Activated CD4-positive, alpha-beta memory T cell treated with anti-CD3 and anti-CD28 coated beads, Interleukin-2, amount 10 ng/mL, durations not matched to agents 7 days and 5 days (primary cell): ENCODE results near the gene OR51I2. TPM values are rescaled to one million over a fixed set of nuclear protein-coding genes. Genes with fewer than 3 reads are reported as not detected.

ENCODE experiments used
- CTCF ChIA-PET: fragments of 350-600 bp; sonication (Branson Sonifier 250); formaldehyde crosslinking; loops from one replicate; lab custom pipeline; 2021; ENCODE audit warnings: antibody characterized with exemption, inconsistent platforms; lab: Charles Lee
- POLR2A ChIA-PET: fragments of 350-600 bp; sonication (Branson Sonifier 250); formaldehyde crosslinking; loops from one replicate; lab custom pipeline; 2021; ENCODE audit warnings: antibody characterized with exemption; lab: Charles Lee
- DNase-seq: peaks from one replicate; pipeline ENCODE4 v3.0.0-alpha.2; 2020
- H3K27ac Mint-ChIP-seq: one replicate; pipeline ENCODE4 v1.8.0; 2021; ENCODE audit warnings: mild to moderate bottlenecking, mixed read lengths
- H3K27me3 Mint-ChIP-seq: one replicate; pipeline ENCODE4 v1.8.0; 2021; ENCODE audit warnings: mixed read lengths
- H3K36me3 Mint-ChIP-seq: one replicate; pipeline ENCODE4 v1.8.0; 2021; ENCODE audit warnings: low read depth, mixed read lengths
- H3K4me1 Mint-ChIP-seq: one replicate; pipeline ENCODE4 v1.8.0; 2021; ENCODE audit warnings: mixed read lengths
- H3K4me3 Mint-ChIP-seq: one replicate; pipeline ENCODE4 v1.8.0; 2021; ENCODE audit warnings: mild to moderate bottlenecking, mixed read lengths
- H3K9me3 Mint-ChIP-seq: one replicate; pipeline ENCODE4 v1.8.0; 2021; ENCODE audit warnings: mixed read lengths
- total RNA-seq, 2 experiments: library from RNA; stranded (reverse); gene quantifications; one replicate each; pipeline ENCODE4 v1.2.3, GENCODE V29; 2021

OR51I2 gene
- total RNA-seq, 2 experiments from 2014 or later, result not detected

GRCh38 chr11:5486421-5486820, 37.3 kb downstream of the OR51I2 start:
- peaks cover 7% of the 10 kb centered on the region for H3K27me3 Mint-ChIP-seq
- CTCF ChIA-PET, result no interaction called here
- no peaks in the 10 kb centered on the region for H3K9me3 Mint-ChIP-seq
- H3K4me3 Mint-ChIP-seq, result no peak overlapping the region
- H3K36me3 Mint-ChIP-seq, result no peaks in the 10 kb centered on the region
- POLR2A ChIA-PET, result no interaction called here
- H3K27ac Mint-ChIP-seq, result no peak overlapping the region
- H3K4me1 Mint-ChIP-seq, result no peaks in the 10 kb centered on the region
- no peak for DNase-seq

DNA sequence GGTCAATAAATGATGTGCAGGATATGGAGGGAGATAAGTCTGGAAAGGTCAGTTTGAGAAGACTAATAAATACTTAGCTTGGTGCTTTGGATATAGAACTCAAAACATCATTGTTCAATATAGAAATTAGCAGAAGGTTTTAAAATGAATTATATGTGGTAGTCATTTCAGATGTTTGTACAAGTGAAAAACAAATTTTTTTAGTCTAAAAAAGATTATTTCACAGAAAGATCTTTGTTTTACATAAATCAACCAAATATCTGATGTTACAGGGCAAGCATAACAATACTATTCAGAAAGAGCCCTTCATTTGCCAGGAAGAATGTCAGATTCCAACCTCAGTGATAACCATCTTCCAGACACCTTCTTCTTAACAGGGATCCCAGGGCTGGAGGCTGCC, 39.3 kb downstream of the OR51I2 start, which contains the start of gene OR52D1:
OR52D1 (plus strand) TSS at position 301 of the 400 bp plus-strand sequence; CDS start at position 323, 22 bp downstream.
- DNase-seq, result no peak
- H3K36me3 Mint-ChIP-seq, result no peaks in the 10 kb centered on the region
- no peak within 1 kb of the TSS for H3K27ac Mint-ChIP-seq
- CTCF ChIA-PET, result no interaction called here
- POLR2A ChIA-PET, result no interaction called here
- H3K27me3 Mint-ChIP-seq, result peaks cover 11% of the 10 kb centered on the region
- no peaks in the 10 kb centered on the region for H3K9me3 Mint-ChIP-seq
- no peaks in the 10 kb centered on the region for H3K4me1 Mint-ChIP-seq
- no peak within 1 kb of the TSS for H3K4me3 Mint-ChIP-seq

DNA sequence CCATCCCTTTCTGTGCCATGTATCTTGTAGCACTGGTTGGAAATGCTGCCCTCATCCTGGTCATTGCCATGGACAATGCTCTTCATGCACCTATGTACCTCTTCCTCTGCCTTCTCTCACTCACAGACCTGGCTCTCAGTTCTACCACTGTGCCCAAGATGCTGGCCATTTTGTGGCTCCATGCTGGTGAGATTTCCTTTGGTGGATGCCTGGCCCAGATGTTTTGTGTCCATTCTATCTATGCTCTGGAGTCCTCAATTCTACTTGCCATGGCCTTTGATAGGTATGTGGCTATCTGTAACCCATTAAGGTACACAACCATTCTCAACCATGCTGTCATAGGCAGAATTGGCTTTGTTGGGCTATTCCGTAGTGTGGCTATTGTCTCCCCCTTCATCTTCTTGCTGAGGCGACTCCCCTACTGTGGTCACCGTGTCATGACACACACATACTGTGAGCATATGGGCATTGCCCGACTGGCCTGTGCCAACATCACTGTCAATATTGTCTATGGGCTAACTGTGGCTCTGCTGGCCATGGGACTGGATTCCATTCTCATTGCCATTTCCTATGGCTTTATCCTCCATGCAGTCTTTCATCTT, 39.8 kb downstream of the OR51I2 start:
- DNase-seq, result no peak
- Mint-ChIP-seq H3K4me1 (no peaks in the 10 kb centered on the region), H3K9me3 (no peaks in the 10 kb centered on the region), H3K4me3 (no peak overlapping the region), H3K27me3 (peaks cover 9% of the 10 kb centered on the region), H3K36me3 (no peaks in the 10 kb centered on the region), H3K27ac (no peak overlapping the region)
- ChIA-PET POLR2A (no interaction called here), CTCF (no interaction called here)

- POLR2A ChIA-PET, result no interaction called here
- no peak overlapping the region for H3K27ac Mint-ChIP-seq
Measured at GRCh38 chr11:5489576-5490357, 40.6 kb downstream of the OR51I2 start.

GRCh38 chr11:5499671-5500070, 50.5 kb downstream of the OR51I2 start:
- DNase-seq, result no peak
- Mint-ChIP-seq H3K36me3 (no peaks in the 10 kb centered on the region), H3K27ac (no peak overlapping the region), H3K27me3 (peaks cover 10% of the 10 kb centered on the region), H3K9me3 (no peaks in the 10 kb centered on the region), H3K4me3 (no peak overlapping the region), H3K4me1 (no peaks in the 10 kb centered on the region)
- ChIA-PET POLR2A (no interaction called here), CTCF (no interaction called here)

More at GRCh38 chr11:5489576-5490357, 40.6 kb downstream of the OR51I2 start:
- DNase-seq, result no peak
- no peaks in the 10 kb centered on the region for H3K36me3 Mint-ChIP-seq
- CTCF ChIA-PET, result no interaction called here
- no peak overlapping the region for H3K4me3 Mint-ChIP-seq
- H3K27me3 Mint-ChIP-seq, result peaks cover 8% of the 10 kb centered on the region
- H3K4me1 Mint-ChIP-seq, result no peaks in the 10 kb centered on the region
- H3K9me3 Mint-ChIP-seq, result no peaks in the 10 kb centered on the region

DNA sequence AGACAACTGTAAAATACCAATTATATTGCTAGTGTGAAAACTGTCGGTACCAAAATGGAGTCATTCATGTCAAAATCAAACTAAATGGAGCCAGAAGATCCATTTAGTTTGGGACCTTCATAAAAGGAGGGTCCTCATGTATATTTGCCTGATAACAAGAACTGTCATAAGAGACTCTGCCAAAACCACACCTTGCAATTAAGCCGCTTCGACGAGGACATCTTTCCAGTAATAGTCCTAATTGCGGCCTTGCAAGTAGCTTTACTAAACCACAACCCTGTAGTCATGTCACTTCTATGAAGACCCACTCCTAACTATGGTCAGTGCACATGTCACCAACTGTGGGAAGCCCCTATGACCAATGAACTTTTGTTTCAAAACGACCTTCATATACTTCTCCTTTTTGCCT, 51.3 kb downstream of the OR51I2 start:
- ChIA-PET CTCF (no interaction called here), POLR2A (no interaction called here)
- no peaks in the 10 kb centered on the region for H3K9me3 Mint-ChIP-seq
- no peaks in the 10 kb centered on the region for H3K4me1 Mint-ChIP-seq
- no peak overlapping the region for H3K4me3 Mint-ChIP-seq
- no peaks in the 10 kb centered on the region for H3K36me3 Mint-ChIP-seq
- H3K27me3 Mint-ChIP-seq, result peaks cover 11% of the 10 kb centered on the region
- H3K27ac Mint-ChIP-seq, result no peak overlapping the region
- no peak for DNase-seq

DNA sequence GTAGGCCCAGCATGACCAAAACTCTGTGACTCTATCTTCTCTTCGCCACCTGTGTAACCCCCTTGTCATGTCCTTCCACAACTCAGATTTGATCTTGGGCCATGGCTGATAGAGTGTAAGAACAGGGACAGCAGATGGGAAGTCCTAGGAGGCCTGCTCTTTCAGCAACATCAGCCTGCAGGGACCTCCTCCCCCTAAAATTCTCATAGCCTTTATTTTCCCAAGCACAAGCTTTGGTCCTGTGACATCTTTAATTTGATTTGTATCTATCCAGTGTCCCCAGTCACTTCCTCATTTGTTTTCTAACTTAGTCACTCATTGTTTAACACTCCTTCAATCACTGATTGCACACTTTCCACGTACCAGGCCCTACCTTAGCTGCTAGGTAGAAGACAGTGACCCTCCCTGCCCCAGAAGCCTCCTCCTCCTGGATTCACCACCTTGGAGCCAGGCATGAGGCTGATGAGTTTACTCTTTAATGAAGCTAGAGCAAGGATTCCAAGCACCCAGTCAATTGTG, 55.3 kb downstream of the OR51I2 start:
- H3K27ac Mint-ChIP-seq, result no peak overlapping the region
- CTCF ChIA-PET, result no interaction called here

GRCh38 chr11:5505363-5506048, 56.4 kb downstream of the OR51I2 start:
- no peak overlapping the region for H3K4me3 Mint-ChIP-seq
- H3K27me3 Mint-ChIP-seq, result peaks cover 12% of the 10 kb centered on the region
- POLR2A ChIA-PET, result no interaction called here
- no peak for DNase-seq
- no peak overlapping the region for H3K27ac Mint-ChIP-seq
- no peaks in the 10 kb centered on the region for H3K36me3 Mint-ChIP-seq
- H3K4me1 Mint-ChIP-seq, result no peaks in the 10 kb centered on the region
- CTCF ChIA-PET, result interaction anchor here (1.3 to 1.5 kb wide), 2 partner anchors 29 to 94 kb away, joined by 3 read pairs; no protein-coding TSS in a partner anchor
- no peaks in the 10 kb centered on the region for H3K9me3 Mint-ChIP-seq

More for the DNA sequence above, 55.3 kb downstream of the OR51I2 start:
- no peaks in the 10 kb centered on the region for H3K9me3 Mint-ChIP-seq
- no peak for DNase-seq
- POLR2A ChIA-PET, result no interaction called here
- H3K4me3 Mint-ChIP-seq, result no peak overlapping the region
- no peaks in the 10 kb centered on the region for H3K4me1 Mint-ChIP-seq
- no peaks in the 10 kb centered on the region for H3K36me3 Mint-ChIP-seq
- peaks cover 11% of the 10 kb centered on the region for H3K27me3 Mint-ChIP-seq

Other genes with a start within 250 kb of the OR51I2 start
- not detected for gene OR51V1, start 248.6 kb upstream of the OR51I2 start, total RNA-seq
- not detected for gene HBB, start 222.3 kb upstream of the OR51I2 start, total RNA-seq
- gene HBD, start 214.8 kb upstream of the OR51I2 start, total RNA-seq, result not detected
- not detected for gene HBG1, start 199.5 kb upstream of the OR51I2 start, total RNA-seq
- not detected for gene HBG2, start 194.5 kb upstream of the OR51I2 start, total RNA-seq
- gene HBE1, start 179.4 kb upstream of the OR51I2 start, total RNA-seq, result not detected
- gene OR51B4, start 147.4 kb upstream of the OR51I2 start, total RNA-seq, result not detected
- not detected for gene OR51B2, start 125.0 kb upstream of the OR51I2 start, total RNA-seq
- gene OR51B5, start 105.8 kb upstream of the OR51I2 start, total RNA-seq, result not detected
- gene OR51B6, start 97.8 kb upstream of the OR51I2 start, total RNA-seq, result not detected
- not detected for gene OR51M1, start 65.5 kb upstream of the OR51I2 start, total RNA-seq
- gene OR51Q1, start 27.2 kb upstream of the OR51I2 start, total RNA-seq, result not detected
- not detected for gene OR51I1, start 7.8 kb upstream of the OR51I2 start, total RNA-seq
- gene OR52D1, start 39.4 kb downstream of the OR51I2 start, total RNA-seq, result not detected
- gene UBQLN3, start 60.6 kb downstream of the OR51I2 start, total RNA-seq, result not detected
- gene UBQLNL, start 67.4 kb downstream of the OR51I2 start, total RNA-seq, result under 1 TPM; 0.13 to 0.28 TPM
- not detected for gene OR52H1, start 99.2 kb downstream of the OR51I2 start, total RNA-seq
- not detected for gene OR52B6, start 131.6 kb downstream of the OR51I2 start, total RNA-seq
- 1 to 10 TPM in 1 of 2 experiments, under 1 TPM in 1; 0.60 to 1.1 TPM for gene TRIM6, start 147.3 kb downstream of the OR51I2 start, total RNA-seq
- 10 to 100 TPM; 18.2 to 19.8 TPM for gene TRIM34, start 175.7 kb downstream of the OR51I2 start, total RNA-seq
- gene TRIM5, start 235.8 kb downstream of the OR51I2 start, total RNA-seq, result 10 to 100 TPM; 33.5 to 33.9 TPM
- 100 to 1,000 TPM; 213 to 221 TPM for gene TRIM22, start 240.5 kb downstream of the OR51I2 start, total RNA-seq